WI38 (cell line): Measurements from ENCODE around the gene MRE11.

Experiments
- H3K4me3 ChIP-seq: 2 replicates; pipeline ENCODE4 v1.5.1; 2011; ENCODE audit warnings: low read depth, mild to moderate bottlenecking, control low read depth, low read length
- TF ChIP-seq, protein P1 (sequence below): IDR thresholded peaks from 2 replicates; pipeline ENCODE4 v1.5.1; 2012; ENCODE audit warnings: low read depth, mild to moderate bottlenecking, control low read depth, low read length

The MRE11 gene

DNA sequence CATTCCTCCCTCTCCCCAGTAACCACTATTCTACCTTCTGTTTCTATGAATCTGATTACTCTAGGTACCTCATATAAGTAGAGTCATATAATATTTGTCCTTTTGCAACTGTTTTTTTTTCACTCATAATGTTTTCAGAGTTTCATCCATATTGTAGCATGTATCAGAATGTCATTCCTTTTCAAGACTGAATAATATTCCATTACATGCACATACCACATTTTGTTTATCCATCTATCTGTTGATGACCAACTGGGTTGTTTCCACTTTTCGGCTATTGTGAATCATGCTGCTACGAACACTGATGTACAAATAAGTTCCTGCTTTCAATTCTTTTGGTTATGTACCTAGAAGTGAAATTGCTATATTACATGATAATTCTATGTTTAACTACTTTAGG is 40.7 kb downstream of the MRE11 start:
- TF ChIP-seq, protein P1, sequence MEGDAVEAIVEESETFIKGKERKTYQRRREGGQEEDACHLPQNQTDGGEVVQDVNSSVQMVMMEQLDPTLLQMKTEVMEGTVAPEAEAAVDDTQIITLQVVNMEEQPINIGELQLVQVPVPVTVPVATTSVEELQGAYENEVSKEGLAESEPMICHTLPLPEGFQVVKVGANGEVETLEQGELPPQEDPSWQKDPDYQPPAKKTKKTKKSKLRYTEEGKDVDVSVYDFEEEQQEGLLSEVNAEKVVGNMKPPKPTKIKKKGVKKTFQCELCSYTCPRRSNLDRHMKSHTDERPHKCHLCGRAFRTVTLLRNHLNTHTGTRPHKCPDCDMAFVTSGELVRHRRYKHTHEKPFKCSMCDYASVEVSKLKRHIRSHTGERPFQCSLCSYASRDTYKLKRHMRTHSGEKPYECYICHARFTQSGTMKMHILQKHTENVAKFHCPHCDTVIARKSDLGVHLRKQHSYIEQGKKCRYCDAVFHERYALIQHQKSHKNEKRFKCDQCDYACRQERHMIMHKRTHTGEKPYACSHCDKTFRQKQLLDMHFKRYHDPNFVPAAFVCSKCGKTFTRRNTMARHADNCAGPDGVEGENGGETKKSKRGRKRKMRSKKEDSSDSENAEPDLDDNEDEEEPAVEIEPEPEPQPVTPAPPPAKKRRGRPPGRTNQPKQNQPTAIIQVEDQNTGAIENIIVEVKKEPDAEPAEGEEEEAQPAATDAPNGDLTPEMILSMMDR: no peak
- no peak overlapping the region for H3K4me3 ChIP-seq

DNA sequence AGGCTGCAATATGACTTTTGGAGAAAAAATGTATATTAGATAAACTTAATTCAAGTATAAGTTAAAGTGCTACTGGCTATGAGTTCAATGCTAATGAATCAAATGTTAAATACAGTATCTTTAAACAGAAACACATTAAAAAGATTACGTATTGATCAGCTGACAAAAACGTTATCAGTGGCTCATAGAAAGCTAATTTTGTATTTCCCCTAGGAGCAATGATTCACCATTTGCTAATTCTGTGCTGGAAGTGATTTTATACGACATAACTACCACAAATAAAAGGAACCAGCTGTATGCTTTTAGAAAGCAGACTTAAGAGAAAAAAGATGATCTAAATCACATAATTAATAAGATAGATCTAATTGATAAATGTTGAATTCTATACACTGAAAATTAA is 43.6 kb downstream of the MRE11 start:
- no peak overlapping the region for H3K4me3 ChIP-seq
- TF ChIP-seq, protein P1: no peak

DNA sequence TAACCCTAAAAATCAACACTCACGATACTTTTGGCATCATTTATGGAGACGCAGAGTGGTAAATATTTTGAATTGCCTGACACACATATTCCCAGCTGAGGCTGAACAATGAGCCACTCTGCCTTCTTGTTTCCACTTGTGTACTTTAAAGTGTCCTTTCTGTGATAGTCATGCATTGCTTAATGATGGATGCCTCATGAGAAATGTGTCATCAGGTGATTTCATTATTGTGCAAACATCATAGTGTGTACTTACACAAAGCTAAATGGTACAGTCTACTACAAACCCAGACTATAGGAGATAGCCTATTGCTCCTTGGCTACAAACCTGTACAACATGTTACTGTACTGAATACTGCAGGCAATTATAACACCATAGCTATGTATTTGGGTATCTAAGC is 44.2 kb downstream of the MRE11 start:
- TF ChIP-seq, protein P1: no peak
- no peak overlapping the region for H3K4me3 ChIP-seq

DNA sequence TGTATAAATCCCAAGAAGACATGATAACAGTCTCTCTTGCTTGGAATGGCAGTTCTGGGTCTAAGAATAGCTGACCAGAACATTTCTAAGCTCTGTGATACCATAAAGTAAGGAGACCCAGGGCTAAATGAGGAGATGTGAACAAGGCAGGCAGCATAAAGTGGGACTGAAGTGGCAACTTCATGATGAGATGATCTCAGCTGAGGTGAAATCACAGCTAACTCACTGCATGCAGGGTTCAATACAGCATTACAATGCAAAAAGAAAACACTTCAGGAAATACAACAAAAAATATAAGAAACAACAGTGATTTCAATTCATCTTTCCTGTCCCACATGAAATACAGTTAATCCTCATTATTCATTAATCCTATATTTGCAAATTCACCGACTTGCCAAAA is 44.6 kb downstream of the MRE11 start:
- TF ChIP-seq, protein P1: no peak
- no peak overlapping the region for H3K4me3 ChIP-seq

DNA sequence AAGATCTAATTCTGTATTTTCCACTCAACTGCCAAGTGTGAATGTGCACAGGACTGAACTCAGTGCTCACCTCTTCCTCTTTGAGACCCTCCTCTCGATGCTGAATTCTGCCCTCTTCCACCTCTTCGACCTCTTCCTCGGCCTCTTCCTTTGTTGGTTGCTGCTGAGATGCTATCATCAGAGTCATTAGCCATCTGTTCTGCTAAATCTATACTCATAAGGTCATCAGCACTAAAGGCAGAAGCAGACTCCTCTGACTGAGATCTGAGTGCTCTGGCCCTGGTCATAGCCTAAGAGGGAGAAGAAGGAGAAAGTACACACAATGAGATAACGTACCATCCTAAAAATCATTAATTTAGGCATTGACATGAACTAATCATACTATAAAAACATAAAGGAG is 46.5 kb downstream of the MRE11 start:
- TF ChIP-seq, protein P1: no peak
- no peak overlapping the region for H3K4me3 ChIP-seq

DNA sequence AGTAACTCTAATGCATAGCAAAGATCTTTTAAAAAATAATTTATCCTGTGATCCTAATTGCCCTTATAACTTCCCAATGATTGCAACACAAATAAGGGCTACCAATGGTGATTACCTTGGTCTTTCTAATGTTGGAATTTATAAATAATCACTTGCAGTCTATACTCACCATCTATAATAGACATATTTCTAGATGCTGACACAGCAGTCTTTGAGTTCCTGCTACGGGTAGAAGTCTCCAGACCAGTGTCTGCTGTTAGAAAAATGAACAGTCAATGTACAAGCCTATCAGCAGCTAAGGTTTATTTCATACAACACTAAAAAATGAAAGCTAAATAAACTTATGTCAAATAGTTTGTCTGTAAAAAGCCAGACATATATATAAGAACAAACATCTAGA is 48.0 kb downstream of the MRE11 start:
- no peak overlapping the region for H3K4me3 ChIP-seq
- TF ChIP-seq, protein P1: no peak

DNA sequence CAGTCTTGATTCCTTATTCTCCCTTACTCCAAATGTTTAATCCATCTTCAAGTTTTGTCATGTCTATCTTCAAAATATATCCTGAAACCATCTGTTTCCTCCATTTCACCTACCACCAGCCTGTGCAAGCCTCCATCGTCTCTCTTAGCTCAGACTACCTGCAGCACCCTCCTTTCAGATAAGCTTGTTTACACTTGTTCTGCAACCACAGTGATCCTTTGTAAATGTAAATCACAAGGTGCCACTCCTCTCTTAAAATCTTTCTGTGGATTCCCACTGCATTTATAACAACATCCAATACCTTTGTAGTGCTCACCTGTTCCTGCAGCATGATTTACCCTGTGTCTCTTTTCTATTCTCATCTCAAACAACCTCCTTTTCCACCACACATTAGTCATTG is 60.6 kb downstream of the MRE11 start:
- no peak overlapping the region for H3K4me3 ChIP-seq
- TF ChIP-seq, protein P1: no peak
